Fibroblast of skin of right biceps (primary cell): ENCODE measurements around the gene ZDHHC8.

Experiments used
- DNase-seq: peaks from one replicate; pipeline ENCODE4 v3.0.0-alpha.2; 2013

ZDHHC8 gene

DNA sequence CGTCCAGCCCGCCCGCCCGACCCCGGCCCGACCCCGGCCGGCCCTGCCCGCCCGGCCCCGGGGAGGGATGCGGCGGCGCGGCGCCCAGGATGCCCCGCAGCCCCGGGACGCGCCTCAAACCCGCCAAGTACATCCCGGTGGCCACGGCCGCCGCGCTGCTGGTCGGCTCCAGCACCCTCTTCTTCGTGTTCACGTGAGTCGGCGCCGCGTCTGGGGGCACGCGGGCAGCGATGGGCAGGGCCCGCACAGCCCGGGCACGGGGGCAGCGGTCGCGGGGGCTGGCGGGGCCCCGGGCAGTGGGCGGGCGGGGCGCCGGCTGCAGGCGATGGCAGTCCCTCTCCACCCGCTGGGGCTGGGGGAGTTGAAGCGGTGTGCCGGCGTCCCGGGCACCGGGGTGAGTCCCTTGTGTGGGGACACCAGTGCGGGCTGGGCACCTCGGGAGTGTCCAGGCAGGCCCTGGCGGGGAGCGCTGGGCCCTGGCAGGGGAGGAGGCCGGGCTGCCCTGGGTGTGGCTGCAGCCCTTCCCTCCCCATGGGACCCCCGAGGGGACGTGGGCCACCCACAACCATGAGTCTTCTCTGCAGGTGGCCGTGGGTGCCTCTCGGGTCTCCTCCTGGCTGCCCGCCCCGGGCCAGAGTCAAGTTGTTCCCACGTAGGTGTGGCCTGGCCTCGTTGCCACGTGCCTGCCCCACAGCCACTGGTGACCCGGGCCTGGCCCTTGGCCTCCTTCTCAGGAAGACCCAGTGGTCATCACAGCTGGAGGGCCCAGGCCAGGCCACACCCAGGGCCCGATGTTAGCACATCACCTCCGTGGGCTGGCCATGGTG lies 468 bp downstream of the ZDHHC8 start:
- no peak for DNase-seq

GRCh38 chr22:20132686-20133246 lies 1.2 kb downstream of the ZDHHC8 start:
- no peak for DNase-seq

GRCh38 chr22:20133930-20134549 lies 2.4 kb downstream of the ZDHHC8 start:
- DNase-seq = no peak

DNA sequence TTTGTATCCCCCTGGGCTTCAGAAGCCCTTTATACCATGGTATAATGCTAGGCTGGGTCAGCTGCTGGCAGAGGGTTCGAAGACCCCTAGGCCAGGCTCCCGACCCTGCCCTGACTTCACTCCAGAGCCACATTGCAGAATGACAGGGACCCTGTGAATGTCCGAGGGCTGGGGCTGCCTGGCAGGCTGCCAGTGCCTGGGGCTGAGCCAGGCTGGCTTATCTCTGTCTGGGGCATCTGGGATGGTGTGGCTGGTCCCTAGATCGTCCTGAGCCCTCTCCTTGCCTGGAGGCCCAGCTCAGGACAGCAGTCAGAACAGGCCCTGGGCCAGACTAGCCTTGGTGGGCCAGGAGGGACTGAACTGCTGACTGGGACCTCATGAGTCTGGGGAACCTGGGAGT lies 3.7 kb downstream of the ZDHHC8 start:
- no peak for DNase-seq

GRCh38 chr22:20135806-20136602 lies 4.4 kb downstream of the ZDHHC8 start:
- no peak for DNase-seq

- DNase-seq = no peak
Measured at GRCh38 chr22:20136603-20136873, 4.9 kb downstream of the ZDHHC8 start.

GRCh38 chr22:20137113-20137512 lies 5.5 kb downstream of the ZDHHC8 start:
- no peak for DNase-seq

DNA sequence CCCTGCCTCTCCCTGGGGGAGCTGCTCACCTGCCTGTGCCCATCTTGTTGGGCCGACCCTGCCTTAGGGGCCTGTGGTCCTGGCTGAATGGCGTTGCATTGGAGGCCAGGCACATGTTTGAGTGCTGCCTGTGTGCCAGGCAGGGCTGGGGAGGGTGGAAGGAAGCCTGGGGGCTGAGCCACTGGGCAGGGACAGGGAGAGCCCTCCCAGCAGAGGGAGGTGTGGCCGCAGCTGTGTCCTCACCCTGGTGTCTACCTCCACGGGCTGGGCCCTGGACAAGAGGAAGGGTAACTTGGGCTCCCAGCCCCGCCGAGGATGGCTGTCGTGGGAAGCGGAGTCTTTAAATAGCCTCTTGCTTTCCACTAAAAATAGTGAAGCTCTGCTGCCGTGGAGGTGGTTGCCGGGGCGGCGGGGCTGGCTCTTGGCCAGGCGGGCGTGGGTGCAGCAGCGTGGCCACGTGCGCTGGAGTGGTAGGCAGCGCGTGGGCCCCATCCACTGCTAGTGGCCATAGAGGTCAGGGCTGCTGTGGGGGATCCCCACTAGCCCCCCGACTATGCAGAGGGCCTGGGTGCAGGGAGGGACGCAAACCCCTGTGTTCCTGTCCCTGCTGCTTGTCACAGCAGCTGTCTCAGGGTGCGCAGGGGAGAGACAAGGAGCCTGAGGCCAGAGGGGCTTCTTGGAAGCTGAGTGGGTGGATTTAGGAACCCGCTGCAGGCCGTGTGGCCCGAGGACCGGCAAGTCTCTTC lies 6.2 kb downstream of the ZDHHC8 start:
- no peak for DNase-seq

GRCh38 chr22:20138417-20138738 lies 6.8 kb downstream of the ZDHHC8 start:
- DNase-seq = peak; percentile 16

DNA sequence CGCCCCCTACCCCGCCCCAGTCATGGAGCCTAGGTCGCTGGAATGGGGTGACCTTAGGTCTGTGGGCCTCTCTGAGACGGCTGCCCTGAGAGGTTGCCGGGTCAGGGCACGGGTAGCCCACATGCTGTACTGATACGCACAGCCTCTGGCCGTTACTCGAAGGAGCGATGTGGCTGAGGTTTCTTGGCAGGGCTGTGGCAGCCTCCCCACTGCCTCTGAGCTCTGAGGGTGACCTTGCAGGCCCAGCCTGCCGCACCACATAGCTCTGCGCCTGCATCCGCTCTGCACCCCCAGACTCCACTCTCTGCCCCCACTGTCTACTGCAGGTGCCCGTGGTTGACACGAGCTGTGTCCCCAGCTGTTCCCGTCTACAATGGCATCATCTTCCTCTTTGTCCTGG lies 7.3 kb downstream of the ZDHHC8 start:
- DNase-seq = no peak

DNA sequence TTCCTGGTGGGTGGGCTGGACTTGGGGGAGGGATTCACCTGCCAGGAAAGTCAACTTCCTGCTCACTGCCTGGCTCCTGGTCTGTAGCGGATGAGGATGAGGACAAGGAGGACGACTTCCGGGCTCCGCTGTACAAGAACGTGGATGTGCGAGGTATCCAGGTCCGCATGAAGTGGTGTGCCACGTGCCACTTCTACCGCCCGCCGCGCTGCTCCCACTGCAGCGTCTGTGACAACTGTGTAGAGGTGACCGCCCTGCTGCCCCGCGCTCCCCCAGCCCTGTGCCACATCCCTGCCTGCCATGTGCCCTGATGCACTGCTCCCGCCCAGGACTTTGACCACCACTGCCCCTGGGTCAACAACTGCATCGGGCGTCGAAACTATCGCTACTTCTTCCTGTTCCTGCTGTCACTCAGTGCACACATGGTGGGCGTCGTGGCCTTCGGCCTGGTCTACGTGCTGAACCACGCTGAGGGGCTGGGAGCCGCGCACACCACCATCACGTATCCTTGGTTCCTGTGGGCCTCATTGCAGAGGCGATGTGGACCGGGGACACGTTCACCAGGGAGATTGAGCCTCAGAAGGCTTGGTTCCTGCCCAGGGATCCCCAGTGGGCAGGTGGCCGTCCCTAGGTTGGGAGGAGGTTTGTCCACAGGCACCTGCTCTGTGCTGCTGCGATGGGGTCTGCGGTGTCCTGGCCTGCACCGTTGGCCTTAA lies 7.9 kb downstream of the ZDHHC8 start:
- DNase-seq = no peak

- DNase-seq = no peak
Measured at GRCh38 chr22:20140107-20140445, 8.5 kb downstream of the ZDHHC8 start.

- DNase-seq = no peak
Measured at GRCh38 chr22:20140521-20140964, 8.9 kb downstream of the ZDHHC8 start.

DNA sequence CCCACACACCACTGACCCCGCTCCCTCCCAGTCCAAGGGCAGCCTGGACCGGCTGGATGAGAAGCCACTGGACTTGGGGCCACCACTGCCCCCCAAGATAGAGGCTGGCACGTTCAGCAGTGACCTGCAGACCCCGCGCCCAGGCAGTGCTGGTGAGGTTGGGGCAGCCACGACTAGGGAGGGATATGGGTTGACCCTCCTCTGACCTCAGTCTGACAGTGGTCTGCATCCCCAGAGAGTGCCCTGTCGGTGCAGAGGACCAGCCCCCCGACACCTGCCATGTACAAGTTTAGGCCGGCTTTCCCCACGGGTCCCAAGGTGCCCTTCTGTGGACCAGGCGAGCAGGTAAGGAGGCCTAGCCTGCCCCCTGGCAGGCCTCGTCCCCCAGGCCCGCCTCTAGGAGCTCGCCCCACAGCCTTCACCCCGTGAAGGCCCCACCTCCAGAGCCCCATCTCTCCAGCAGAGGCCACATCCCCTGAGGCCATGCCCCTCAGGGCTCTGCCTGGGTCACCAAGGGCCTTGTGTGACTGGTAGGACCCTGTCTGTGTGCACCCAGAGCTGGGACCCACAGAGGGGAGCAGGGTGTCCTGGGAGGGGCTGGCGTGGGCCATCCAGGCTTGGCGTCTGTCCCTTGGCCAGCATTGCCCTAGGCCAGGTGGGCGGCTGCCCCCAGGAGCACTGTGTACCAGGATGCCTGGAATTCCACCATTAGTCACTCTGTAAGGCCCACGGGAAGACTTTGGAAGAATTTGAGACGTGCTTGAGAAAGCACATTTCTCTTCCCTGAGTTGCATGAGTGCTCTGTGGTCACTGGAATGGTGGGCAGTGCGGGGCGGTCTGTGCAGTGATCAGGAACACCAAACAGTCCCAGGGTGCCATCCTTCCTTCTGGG lies 9.8 kb downstream of the ZDHHC8 start:
- DNase-seq = peak; percentile 73

- no peak for DNase-seq
Measured at GRCh38 chr22:20142711-20143621, 11.4 kb downstream of the ZDHHC8 start.

DNA sequence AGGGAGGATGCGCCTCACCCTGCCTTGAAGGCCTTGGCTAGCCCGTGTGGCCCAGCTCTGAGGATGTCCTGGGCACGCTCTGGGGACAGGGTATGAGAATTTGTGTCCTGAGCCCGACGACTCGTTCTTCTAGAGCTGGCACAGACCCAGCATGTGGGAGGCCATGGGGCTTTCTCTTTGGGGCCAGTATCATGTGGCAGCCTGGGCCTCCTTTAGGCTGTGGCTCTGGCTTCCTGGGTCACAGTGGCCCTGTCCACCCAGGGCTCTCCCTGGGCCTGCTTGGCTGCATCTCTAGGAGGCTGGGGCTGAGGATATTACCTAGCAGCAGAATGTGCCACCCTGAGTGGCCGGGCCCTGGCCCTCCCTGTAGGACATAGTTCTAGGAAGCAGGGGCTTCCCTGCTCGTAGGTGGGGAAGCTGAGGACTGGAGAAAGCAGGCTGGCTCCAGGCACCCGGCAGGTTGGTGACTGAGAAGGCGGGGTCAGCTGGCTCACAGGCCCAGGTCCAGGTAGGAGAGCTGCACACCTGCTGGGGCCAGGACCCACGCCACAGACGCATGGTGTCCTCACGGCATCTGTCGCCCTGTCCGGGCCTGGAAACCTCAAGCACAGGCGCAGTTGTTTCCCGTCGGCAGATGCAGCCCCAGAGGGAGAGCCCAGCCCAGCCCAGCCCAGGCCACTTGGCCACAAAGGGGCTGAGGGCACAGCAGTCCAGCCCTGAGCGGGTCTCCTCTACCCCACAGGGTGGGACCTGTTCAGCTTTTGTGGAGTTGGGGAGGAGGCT lies 12.5 kb downstream of the ZDHHC8 start:
- no peak for DNase-seq

DNA sequence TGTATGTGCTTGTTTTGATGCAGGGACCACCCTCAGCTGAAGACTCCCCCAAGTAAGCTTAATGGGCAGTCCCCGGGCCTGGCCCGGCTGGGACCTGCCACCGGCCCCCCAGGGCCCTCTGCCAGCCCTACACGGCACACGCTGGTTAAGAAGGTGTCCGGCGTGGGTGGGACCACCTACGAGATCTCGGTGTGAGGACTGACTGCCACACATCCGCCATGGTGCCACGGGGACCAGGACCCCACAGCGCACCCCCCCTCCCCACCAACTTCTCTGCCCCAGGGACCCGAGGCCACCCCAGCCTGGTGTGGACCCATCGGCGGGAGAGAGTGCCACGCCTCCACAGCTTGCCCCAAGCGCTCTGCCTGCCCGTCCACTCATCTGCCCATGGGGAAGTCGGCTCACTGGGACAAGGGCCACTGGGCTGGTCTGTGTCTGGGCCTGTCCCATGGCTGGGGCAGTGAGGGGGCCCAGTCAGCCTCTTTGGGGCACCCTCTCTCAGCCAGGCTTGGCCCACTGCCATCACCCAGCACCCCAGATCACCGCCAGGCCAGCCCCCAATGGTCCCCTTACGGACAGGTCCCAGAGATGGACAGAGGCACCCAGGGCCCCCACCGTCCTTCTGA lies 13.7 kb downstream of the ZDHHC8 start:
- no peak for DNase-seq

GRCh38 chr22:20145832-20146223 lies 14.2 kb downstream of the ZDHHC8 start:
- no peak for DNase-seq

GRCh38 chr22:20146777-20147176 lies 15.2 kb downstream of the ZDHHC8 start:
- DNase-seq = no peak
